GM21825 (cell line): ENCODE measurements around the gene LDLRAD4.

Experiments used
- ATAC-seq: cut with Tn5 transposase; IDR thresholded peaks from one replicate; pipeline ENCODE4 v1.9.1; 2021; ENCODE audit warnings: mild to moderate bottlenecking, moderate library complexity; ENCODE audit not compliant: unreplicated experiment

Gene LDLRAD4

GRCh38 chr18:13218368-13218991, at the start of gene LDLRAD4:
Gene LDLRAD4, plus strand, starts transcription at chr18:13218760.
- no peak for ATAC-seq

DNA sequence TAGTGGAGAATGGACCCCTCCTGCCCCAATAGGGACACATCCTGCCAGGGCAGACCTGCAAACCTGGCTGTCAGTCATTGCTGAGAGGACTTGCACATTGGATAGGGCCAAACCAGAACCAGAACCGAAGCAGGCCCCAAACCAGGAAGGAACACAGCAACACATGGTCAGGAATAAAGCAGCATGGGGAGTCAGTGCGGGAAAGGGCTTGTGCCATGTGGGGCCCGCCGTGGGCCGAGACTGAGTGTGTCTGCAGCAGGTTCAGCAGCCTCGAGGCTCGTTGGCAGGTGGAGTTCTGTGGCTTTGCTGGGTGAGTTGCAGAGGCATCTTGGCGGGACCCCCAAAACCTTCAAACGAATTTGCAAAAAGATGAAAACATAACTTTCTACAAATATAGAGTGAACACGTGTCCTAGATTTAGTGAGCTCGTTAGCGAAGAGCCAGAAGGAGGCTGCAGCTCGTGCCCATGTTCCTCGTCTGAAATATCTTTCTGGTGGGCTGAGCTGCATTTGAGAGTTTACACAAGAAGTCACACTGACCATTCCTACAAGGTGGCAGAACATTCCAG, 44.9 kb upstream of the LDLRAD4 start:
- ATAC-seq, result no peak

- no peak for ATAC-seq
These were observed 43.3 kb upstream of the LDLRAD4 start for GRCh38 chr18:13175266-13175665.

- ATAC-seq, result no peak
These were observed 42.8 kb upstream of the LDLRAD4 start for GRCh38 chr18:13175754-13176210.

GRCh38 chr18:13176847-13177246, 41.7 kb upstream of the LDLRAD4 start:
- no peak for ATAC-seq

DNA sequence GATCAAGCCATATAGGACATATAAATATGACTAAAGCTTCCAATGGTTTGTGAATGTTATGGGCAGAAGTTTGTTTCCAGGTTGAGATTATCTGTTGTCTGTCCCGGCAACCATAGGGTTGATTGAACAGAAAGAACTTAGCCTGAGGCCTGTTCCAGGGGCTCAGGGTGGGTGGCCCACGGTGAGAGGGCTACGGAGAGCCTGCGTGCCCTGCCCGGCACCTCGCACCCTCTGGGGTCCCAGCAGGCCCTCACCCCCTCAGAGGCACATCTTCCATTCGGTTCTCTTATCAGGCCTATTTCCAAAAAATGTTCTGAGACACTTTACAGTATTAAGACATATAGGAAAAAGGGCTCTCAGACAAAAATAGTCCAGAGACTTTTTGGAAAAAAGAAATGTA, 40.4 kb upstream of the LDLRAD4 start:
- no peak for ATAC-seq

DNA sequence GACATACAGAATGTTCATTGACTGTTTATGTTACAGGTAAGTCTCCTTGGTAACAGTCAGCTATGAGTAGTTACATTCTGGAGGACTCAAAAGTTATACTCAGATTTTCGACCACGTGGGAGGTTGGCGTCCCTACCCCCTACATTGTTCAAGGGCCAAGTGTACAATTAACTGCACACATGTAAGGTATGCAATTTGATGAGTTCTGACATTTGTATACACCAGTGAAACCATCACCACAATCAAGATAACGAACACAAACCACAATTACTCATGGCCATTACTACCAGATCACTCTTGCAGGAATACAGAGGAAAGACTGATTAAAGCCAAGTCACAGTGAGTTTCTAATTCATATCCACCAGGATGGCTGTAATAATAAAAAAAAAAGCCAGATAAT, 39.6 kb upstream of the LDLRAD4 start:
- ATAC-seq, result no peak

DNA sequence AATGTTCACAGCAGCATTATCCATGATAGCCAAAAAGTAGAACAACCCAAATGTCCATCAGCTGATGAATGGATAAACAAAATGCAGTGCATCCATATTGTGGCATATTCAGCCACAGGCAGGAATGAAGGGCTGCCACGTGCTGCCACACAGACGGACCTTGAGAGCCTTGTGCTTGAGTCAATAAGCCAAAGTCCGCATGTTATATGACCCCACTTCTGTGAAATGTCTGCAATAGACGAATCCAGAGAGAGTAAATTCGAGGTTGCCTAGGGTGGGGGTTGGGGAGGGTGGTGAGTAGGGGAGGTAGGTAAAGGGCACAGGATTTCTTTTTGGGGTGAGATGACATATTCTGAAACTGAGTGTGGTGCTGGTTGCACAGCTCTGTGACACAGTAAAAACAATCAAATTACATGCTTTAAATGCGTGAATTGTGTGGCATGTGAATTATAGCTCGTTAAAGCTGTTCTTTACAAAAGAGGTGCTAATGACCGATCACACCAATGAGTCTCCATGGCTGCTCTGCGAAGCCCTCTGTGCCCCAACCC, 38.9 kb upstream of the LDLRAD4 start:
- ATAC-seq, result no peak

GRCh38 chr18:13180614-13181375, 37.8 kb upstream of the LDLRAD4 start:
- ATAC-seq, result no peak

- ATAC-seq, result no peak
These were observed 36.8 kb upstream of the LDLRAD4 start for GRCh38 chr18:13181765-13182164.

GRCh38 chr18:13183359-13183758, 35.2 kb upstream of the LDLRAD4 start:
- ATAC-seq, result no peak

DNA sequence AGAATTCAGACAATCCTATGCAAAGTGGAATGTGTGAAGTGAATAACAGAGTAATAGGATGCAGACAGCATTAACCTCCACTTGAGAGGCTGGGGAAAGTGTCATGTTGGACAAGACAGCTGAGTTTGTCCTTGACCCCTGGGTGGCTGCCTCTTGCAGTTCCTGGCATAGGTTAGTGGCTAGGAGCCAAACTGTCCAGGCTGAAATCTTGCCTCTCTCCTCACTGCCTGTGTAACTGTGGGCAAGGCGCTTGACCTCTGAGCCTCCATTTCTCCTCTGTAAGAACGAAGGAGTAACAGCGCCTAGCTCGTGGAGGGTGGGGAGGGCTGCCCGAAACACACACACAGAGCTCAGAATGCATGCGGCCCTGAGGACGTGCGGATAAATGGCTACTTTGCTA, 34.8 kb upstream of the LDLRAD4 start:
- ATAC-seq, result no peak

DNA sequence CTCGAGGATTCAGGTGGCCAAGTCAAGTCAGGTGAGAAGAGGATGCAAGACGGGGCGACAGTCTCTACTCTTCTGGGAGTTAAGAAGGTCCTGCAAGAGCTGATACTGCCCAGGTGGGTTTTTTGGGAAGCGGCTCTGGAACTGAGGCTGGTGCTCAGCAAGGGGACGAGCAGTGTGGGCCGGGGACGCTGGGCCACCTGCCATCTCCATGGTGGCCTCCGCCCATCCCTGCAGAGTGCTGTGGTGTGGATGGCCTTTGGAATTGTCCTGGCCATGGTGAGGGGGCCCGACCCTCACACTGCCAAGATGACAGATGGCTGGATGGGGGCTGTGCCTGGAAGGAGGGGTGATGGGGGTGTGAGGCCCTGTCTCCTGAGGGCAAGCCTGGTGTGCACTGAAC, 34.2 kb upstream of the LDLRAD4 start:
- no peak for ATAC-seq

DNA sequence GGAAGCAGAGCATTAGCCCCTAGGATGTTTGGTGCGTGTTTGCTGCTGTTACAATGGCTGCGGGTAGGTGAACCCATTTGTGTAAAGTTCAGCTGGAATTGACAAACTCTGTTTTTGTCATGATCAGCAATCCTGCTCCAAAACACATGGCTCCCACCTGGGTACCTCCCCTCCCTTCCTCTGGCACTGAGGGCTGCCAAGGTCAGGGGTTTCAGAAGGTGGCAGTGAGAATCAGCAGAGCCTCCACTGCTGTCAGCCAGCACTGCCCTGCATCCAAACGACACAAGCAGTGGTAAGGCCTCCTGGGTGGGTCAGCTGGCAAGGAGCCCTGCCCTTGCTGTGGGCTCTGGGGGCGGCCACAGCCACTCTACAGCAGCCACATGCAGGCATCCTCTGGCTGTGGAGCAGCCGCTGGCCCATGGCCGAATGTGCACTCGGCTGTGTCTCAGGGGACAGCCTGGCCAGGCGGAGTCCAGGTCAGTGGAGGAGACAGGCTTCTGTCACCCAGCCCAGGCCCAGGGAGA, 32.8 kb upstream of the LDLRAD4 start:
- ATAC-seq, result no peak

- no peak for ATAC-seq
These were observed 31.9 kb upstream of the LDLRAD4 start for GRCh38 chr18:13186687-13187086.

DNA sequence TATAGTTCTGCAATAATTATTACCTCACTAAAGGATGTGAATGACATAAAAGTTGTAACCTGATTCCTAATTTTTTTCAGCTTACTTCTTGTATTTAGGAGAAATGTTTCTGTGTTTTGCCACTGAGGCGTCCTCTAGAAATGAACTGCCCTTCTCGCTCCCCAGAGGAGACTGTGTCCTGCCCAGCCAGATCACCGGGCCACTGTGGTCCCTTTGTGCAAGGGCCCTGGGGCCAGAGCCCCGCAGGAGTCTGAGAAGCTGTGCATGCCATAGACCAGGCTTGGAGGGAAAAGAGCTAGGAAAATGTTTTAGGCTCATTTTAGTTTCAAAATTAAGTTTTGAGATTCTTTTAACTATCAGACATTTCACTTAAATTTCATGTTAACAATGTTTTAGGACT, 31.1 kb upstream of the LDLRAD4 start:
- ATAC-seq, result no peak

GRCh38 chr18:13191031-13191430, 27.5 kb upstream of the LDLRAD4 start:
- no peak for ATAC-seq

- no peak for ATAC-seq
These were observed 26.8 kb upstream of the LDLRAD4 start for GRCh38 chr18:13191779-13192178.

GRCh38 chr18:13192970-13193369, 25.6 kb upstream of the LDLRAD4 start:
- ATAC-seq, result no peak

DNA sequence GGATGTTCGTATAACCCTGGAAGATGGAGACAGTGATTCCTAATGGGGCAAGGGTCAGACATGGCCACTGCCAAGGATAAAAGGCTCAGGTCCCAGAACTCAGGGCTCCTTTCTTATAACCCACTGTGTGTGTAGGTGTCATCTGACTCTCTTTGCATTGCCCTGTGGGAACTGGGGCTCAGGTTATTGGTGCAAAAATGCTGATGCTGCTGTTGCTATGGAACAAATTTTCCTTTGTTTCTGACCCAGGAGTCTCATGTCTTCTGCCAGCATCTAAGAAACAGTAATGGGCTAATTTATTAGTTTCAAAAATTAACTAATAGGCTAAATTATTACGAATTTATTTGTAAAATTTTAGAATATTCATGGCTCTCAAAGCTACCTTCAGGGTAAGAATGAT, 24.3 kb upstream of the LDLRAD4 start:
- no peak for ATAC-seq

- no peak for ATAC-seq
These were observed 19.9 kb upstream of the LDLRAD4 start for GRCh38 chr18:13198701-13199100.

- ATAC-seq, result no peak
These were observed 19.4 kb upstream of the LDLRAD4 start for GRCh38 chr18:13199169-13199568.
